H1 (cell line): Measurements from ENCODE around the gene RTN4IP1. TPM values are rescaled to one million over a fixed set of nuclear protein-coding genes. Genes with fewer than 3 reads are reported as not detected.

Experiments used
- CTCF ChIA-PET: fragments of 300-600 bp; sonication (Branson Sonifier 250); formaldehyde crosslinking; loops from one replicate; lab custom pipeline; 2021; ENCODE audit not compliant: partially characterized antibody; lab: Charles Lee
- POLR2A ChIA-PET: fragments of 300-600 bp; sonication (Branson Sonifier 250); formaldehyde crosslinking; loops from one replicate; lab custom pipeline; 2021; ENCODE audit warnings: inconsistent platforms; ENCODE audit not compliant: partially characterized antibody; lab: Charles Lee
- DNase-seq, 2 experiments: peaks; one replicate each; pipeline versions ENCODE4 v3.0.0 to v3.0.0-alpha.2; 2010 to 2022; ENCODE audit warnings: low spot score in 2 of 2, low read depth in 1 of 2, mixed read lengths in 1 of 2
- FAIRE-seq: peaks from 2 replicates; lab custom pipeline; 2011; peaks lifted over from hg19 to GRCh38; lab: Jason Lieb, UNC
- H2AFZ ChIP-seq: 2 replicates; pipeline ENCODE4 v1.8.1; 2012; ENCODE audit warnings: low read length, inconsistent platforms
- H2AK5ac ChIP-seq: 2 replicates; pipeline ENCODE4 v1.6.1; 2013; ENCODE audit warnings: low read depth, low read length
- H2BK120ac ChIP-seq: replicated peaks from 2 replicates; pipeline ENCODE3; 2013; ENCODE audit warnings: low read depth, low read length, inconsistent platforms
- H2BK12ac ChIP-seq: 2 replicates; pipeline ENCODE4 v1.6.1; 2013; ENCODE audit warnings: low read depth, low read length
- H2BK15ac ChIP-seq: 2 replicates; pipeline ENCODE4 v1.6.1; 2013; ENCODE audit warnings: low read length
- H2BK20ac ChIP-seq: 2 replicates; pipeline ENCODE4 v1.6.1; 2013; ENCODE audit warnings: low read length
- H2BK5ac ChIP-seq: 2 replicates; pipeline ENCODE4 v1.6.1; 2013; ENCODE audit warnings: low read depth, low read length
- H3K14ac ChIP-seq: 2 replicates; pipeline ENCODE4 v1.6.1; 2013; ENCODE audit warnings: inconsistent platforms; ENCODE audit not compliant: insufficient read length
- H3K18ac ChIP-seq: 2 replicates; pipeline ENCODE4 v1.6.1; 2013; ENCODE audit warnings: low read length; ENCODE audit errors: extremely low read depth
- H3K23ac ChIP-seq: 2 replicates; pipeline ENCODE4 v1.6.1; 2013; ENCODE audit warnings: inconsistent platforms; ENCODE audit not compliant: insufficient read length
- H3K23me2 ChIP-seq: 2 replicates; pipeline ENCODE4 v1.6.1; 2013; ENCODE audit warnings: low read depth, low read length
- H3K27ac ChIP-seq: 2 replicates; pipeline ENCODE4 v1.6.1; 2011; ENCODE audit warnings: low read depth, low read length, inconsistent platforms
- H3K27me3 ChIP-seq, 4 experiments: replicated peaks in 1 of 4; 1 replicate in 1 of 4; 2 replicates in 3 of 4; pipeline versions ENCODE4 v1.6.1 to v1.8.1; 2011 to 2013; ENCODE audit warnings: low read length in 3 of 4, mild to moderate bottlenecking in 3 of 4, inconsistent platforms in 2 of 4, mixed read lengths in 2 of 4, moderate library complexity in 1 of 4; ENCODE audit not compliant: control insufficient read depth in 3 of 4, insufficient read depth in 3 of 4; ENCODE audit errors: extremely low read depth in 1 of 4
- H3K36me3 ChIP-seq, 4 experiments: 2 replicates each; pipeline versions ENCODE4 v1.6.1 to v1.8.1; 2011 to 2013; ENCODE audit warnings: mild to moderate bottlenecking in 4 of 4, low read length in 3 of 4, moderate library complexity in 2 of 4, control low read depth in 1 of 4, inconsistent platforms in 1 of 4; ENCODE audit not compliant: insufficient read depth in 4 of 4, control insufficient read depth in 2 of 4
- H3K4ac ChIP-seq: replicated peaks from 2 replicates; pipeline ENCODE3; 2013; ENCODE audit warnings: low read length, low read depth, mixed read lengths, inconsistent platforms; ENCODE audit not compliant: insufficient read length
- H3K4me1 ChIP-seq, 4 experiments: replicated peaks in 1 of 4; 1 replicate in 1 of 4; 2 replicates in 3 of 4; pipeline versions ENCODE4 v1.6.1 to v1.8.1; 2011 to 2013; ENCODE audit warnings: low read length in 3 of 4, inconsistent platforms in 2 of 4, mixed read lengths in 1 of 4; ENCODE audit not compliant: insufficient read depth in 4 of 4, control insufficient read depth in 3 of 4
- H3K4me2 ChIP-seq, 2 experiments: 2 replicates each; pipeline versions ENCODE4 v1.6.1 to v1.8.1; 2011 to 2013; ENCODE audit warnings: low read depth in 2 of 2, low read length in 2 of 2, control low read depth in 1 of 2, inconsistent platforms in 1 of 2, mild to moderate bottlenecking in 1 of 2; ENCODE audit not compliant: insufficient read depth in 1 of 2
- H3K4me3 ChIP-seq, 4 experiments: fragments of 200-600, 300-600 bp in 1 of 4; sonication (generic), shearing (Covaris generic), sonication (Bioruptor Twin) in 1 of 4; 2 replicates each; pipeline versions ENCODE4 v1.5.1 to v1.8.1; 2011 to 2016; ENCODE audit warnings: low read length in 4 of 4, low read depth in 3 of 4, control low read depth in 2 of 4, inconsistent platforms in 2 of 4, mild to moderate bottlenecking in 2 of 4, mixed read lengths in 1 of 4, moderate library complexity in 1 of 4; ENCODE audit not compliant: insufficient read depth in 2 of 4; ENCODE audit errors: extremely low read depth in 1 of 4
- H3K56ac ChIP-seq: replicated peaks from 2 replicates; pipeline ENCODE3; 2013; ENCODE audit warnings: low read depth, mild to moderate bottlenecking, mixed read lengths, low read length, inconsistent platforms; ENCODE audit not compliant: insufficient read length
- H3K79me1 ChIP-seq: 2 replicates; pipeline ENCODE4 v1.6.1; 2013; ENCODE audit warnings: low read depth, low read length, control low read depth
- H3K79me2 ChIP-seq, 2 experiments: 2 replicates each; pipeline versions ENCODE4 v1.6.1 to v1.8.1; 2012 to 2013; ENCODE audit warnings: low read length in 2 of 2, mild to moderate bottlenecking in 2 of 2, inconsistent platforms in 1 of 2; ENCODE audit not compliant: insufficient read depth in 2 of 2, control insufficient read depth in 1 of 2
- H3K9ac ChIP-seq, 4 experiments: replicated peaks in 1 of 4; 1 replicate in 1 of 4; 2 replicates in 3 of 4; pipeline versions ENCODE4 v1.6.1 to v1.8.1; 2011 to 2013; ENCODE audit warnings: low read depth in 3 of 4, low read length in 3 of 4, control low read depth in 2 of 4, mild to moderate bottlenecking in 2 of 4, moderate library complexity in 2 of 4, inconsistent platforms in 1 of 4; ENCODE audit errors: extremely low read depth in 1 of 4
- H3K9me3 ChIP-seq, 2 experiments: 2 replicates each; pipeline versions ENCODE4 v1.6.1 to v1.8.1; 2012 to 2013; ENCODE audit warnings: mild to moderate bottlenecking in 2 of 2, moderate library complexity in 2 of 2, control low read depth in 1 of 2, inconsistent platforms in 1 of 2, low read depth in 1 of 2, low read length in 1 of 2, mixed read lengths in 1 of 2; ENCODE audit not compliant: insufficient read depth in 2 of 2
- H4K20me1 ChIP-seq, 2 experiments: replicated peaks in 1 of 2; 2 replicates each; pipeline versions ENCODE3 to v1.8.1; 2011 to 2013; ENCODE audit warnings: inconsistent platforms in 2 of 2, low read length in 2 of 2, mild to moderate bottlenecking in 1 of 2; ENCODE audit not compliant: insufficient read depth in 2 of 2, control insufficient read depth in 1 of 2
- H4K5ac ChIP-seq: 2 replicates; pipeline ENCODE4 v1.6.1; 2013; ENCODE audit warnings: low read length, low read depth, mixed read lengths, inconsistent platforms; ENCODE audit not compliant: insufficient read length
- H4K8ac ChIP-seq: 2 replicates; pipeline ENCODE4 v1.8.0; 2013; ENCODE audit warnings: mild to moderate bottlenecking, moderate library complexity, low read length, inconsistent platforms; ENCODE audit not compliant: insufficient read depth; ENCODE audit errors: extremely low read depth
- H4K91ac ChIP-seq: replicated peaks from 2 replicates; pipeline ENCODE3; 2013; ENCODE audit warnings: low read length, mixed read lengths, inconsistent platforms; ENCODE audit not compliant: insufficient read length
- BCL11A ChIP-seq, 2 experiments: IDR thresholded peaks; one replicate each; pipeline ENCODE4 v1.6.1; 2011; ENCODE audit warnings: low read depth in 2 of 2, low read length in 2 of 2, mild to moderate bottlenecking in 2 of 2
- BRCA1 ChIP-seq: IDR thresholded peaks from 2 replicates; pipeline ENCODE4 v1.6.1; 2012; ENCODE audit warnings: low read depth, low read length, improper control_type of control experiment
- CHD2 ChIP-seq: IDR thresholded peaks from 2 replicates; pipeline ENCODE4 v1.6.1; 2012; ENCODE audit warnings: low read length, improper control_type of control experiment
- EGR1 ChIP-seq: IDR thresholded peaks from 2 replicates; pipeline ENCODE4 v1.6.1; 2011; ENCODE audit warnings: low read depth, low read length, borderline replicate concordance
- EP300 ChIP-seq, 2 experiments: IDR thresholded peaks; 1 replicate in 1 of 2; 2 replicates in 1 of 2; pipeline ENCODE4 v1.6.1; 2011 to 2012; ENCODE audit warnings: low read depth in 2 of 2, low read length in 2 of 2, mild to moderate bottlenecking in 2 of 2, borderline replicate concordance in 1 of 2, inconsistent platforms in 1 of 2, moderate library complexity in 1 of 2
- JUN ChIP-seq: IDR thresholded peaks from 2 replicates; pipeline ENCODE4 v1.6.1; 2011; ENCODE audit warnings: low read depth, mild to moderate bottlenecking, improper control_type of control experiment, low read length
- JUND ChIP-seq: IDR thresholded peaks from 2 replicates; pipeline ENCODE4 v1.6.1; 2011; ENCODE audit warnings: mild to moderate bottlenecking, improper control_type of control experiment, low read length
- KDM1A ChIP-seq: fragments of 200-600, 300-600 bp; sonication (generic); IDR thresholded peaks from 2 replicates; pipeline ENCODE4 v1.7.1; 2016; ENCODE audit warnings: mild to moderate bottlenecking, low read length, borderline replicate concordance
- KDM5A ChIP-seq: fragments of 200-600 bp; IDR thresholded peaks from 2 replicates; pipeline ENCODE4 v1.7.1; 2012; ENCODE audit warnings: mild to moderate bottlenecking, low read length, inconsistent platforms, mixed read lengths
- SIN3A ChIP-seq, 2 experiments: IDR thresholded peaks in 1 of 2; conservative IDR thresholded peaks in 1 of 2; 2 replicates each; pipeline ENCODE4 v1.6.1; 2011 to 2012; ENCODE audit warnings: low read length in 2 of 2, improper control_type of control experiment in 1 of 2, low read depth in 1 of 2, mild to moderate bottlenecking in 1 of 2
- TBP ChIP-seq: IDR thresholded peaks from 2 replicates; pipeline ENCODE4 v1.6.1; 2011; ENCODE audit warnings: low read depth, low read length, improper control_type of control experiment
- ZNF274 ChIP-seq: IDR thresholded peaks from 2 replicates; pipeline ENCODE4 v1.7.0; 2012; ENCODE audit warnings: low read length, borderline replicate concordance; ENCODE audit errors: extremely low read depth
- WGBS, 2 experiments: shearing (Covaris generic) in 1 of 2; methylation state at CpG; one replicate each; pipeline versions ENCODE4 v1.1.6 to v1.1.7; 2013 to 2015; ENCODE audit warnings: low lambda C conversion rate in 2 of 2, mixed read lengths in 2 of 2, inconsistent platforms in 1 of 2, low coverage in 1 of 2, missing lambda C conversion rate in 1 of 2; ENCODE audit not compliant: insufficient replicate concordance in 2 of 2, insufficient coverage in 1 of 2, insufficient read length in 1 of 2; ENCODE audit errors: extremely low coverage in 1 of 2, missing lambda C conversion rate in 1 of 2; 5-methylcytosine and 5-hydroxymethylcytosine counted together
- polyA plus RNA-seq, 7 experiments: library from polyadenylated mRNA; depleted of rRNA in 3 of 7; stranded (reverse) in 5 of 7; unstranded in 2 of 7; fragments of >200 nt in 5 of 7; fragments of 200-250 nt in 2 of 7; gene quantifications; 1 replicate in 5 of 7; 2 replicates in 1 of 7; 4 replicates in 1 of 7; pipeline versions ENCODE4 v1.2.1 to v1.2.3, GENCODE V29; 2011 to 2013; ENCODE audit warnings: missing spikeins in 2 of 7, mixed read lengths in 2 of 7
- total RNA-seq: library from RNA; stranded (reverse); fragmentation: NEBNext Ultra II Directional; extraction: Animal tissue kit (Norgen Biotek cat#: 25700); gene quantifications from 2 replicates; pipeline ENCODE4 v1.2.1, GENCODE V29; 2021
- TF ChIP-seq, protein P1 (sequence below): IDR thresholded peaks from 2 replicates; pipeline ENCODE4 v1.6.1; 2011; ENCODE audit warnings: low read depth, mild to moderate bottlenecking, low read length; ENCODE audit not compliant: insufficient read depth

Gene RTN4IP1
- total and polyA plus RNA-seq, 2 of the 8 experiments (the other 6 are each of a cell fraction or from before 2014, with no cell fraction given), result 14.6 to 19.5 TPM

DNA sequence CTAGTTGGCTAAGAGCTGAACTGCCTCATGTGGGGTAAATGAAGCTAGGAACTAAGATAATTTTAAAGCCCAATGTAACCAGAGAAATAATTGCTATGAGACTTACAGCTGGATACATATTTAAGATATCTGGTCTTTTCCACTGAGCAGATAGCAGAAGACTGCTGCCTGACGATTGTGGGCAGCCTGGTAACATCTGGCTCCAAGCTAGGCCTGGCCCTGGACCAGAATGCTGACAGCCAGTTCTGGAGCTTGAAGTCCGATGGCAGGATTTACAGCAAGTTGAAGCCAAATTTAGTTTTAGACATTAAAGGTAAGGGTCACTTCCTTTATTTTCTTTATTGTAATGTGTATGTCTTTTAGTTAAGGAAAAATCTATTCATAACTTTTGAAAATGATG lies 65.7 kb downstream of the RTN4IP1 start:
- no peak for FAIRE-seq
- CTCF ChIA-PET, result interaction anchor here (0.9 to 5.2 kb wide), 12 partner anchors 9 to 416 kb away, joined by 3 to 46 read pairs (median 7); partner anchors contain the start of gene CRYBG1
- H4K5ac ChIP-seq, result no peak overlapping the region

More for the DNA sequence above, 65.7 kb downstream of the RTN4IP1 start:
- no peaks in the 10 kb centered on the region; a peak in 2 of 8 replicates for H3K36me3 ChIP-seq
- H3K9ac ChIP-seq, result no peak overlapping the region
- no peak overlapping the region for H2BK12ac ChIP-seq
- no peak overlapping the region for H3K14ac ChIP-seq
- no peak overlapping the region for H2AK5ac ChIP-seq
- no peak overlapping the region for H3K23ac ChIP-seq
- no peak overlapping the region for H2BK20ac ChIP-seq
- TF ChIP-seq SIN3A (conservative IDR thresholded peaks at IDR 0.05 in 1 of 2, IDR thresholded peaks at IDR 0.05 in 1 of 2; ENCODE audit: low read depth in 1 of 2, low read length in 2 of 2), result no peak
- TF ChIP-seq, protein P1, sequence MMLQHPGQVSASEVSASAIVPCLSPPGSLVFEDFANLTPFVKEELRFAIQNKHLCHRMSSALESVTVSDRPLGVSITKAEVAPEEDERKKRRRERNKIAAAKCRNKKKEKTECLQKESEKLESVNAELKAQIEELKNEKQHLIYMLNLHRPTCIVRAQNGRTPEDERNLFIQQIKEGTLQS, result no peak
- no peak for TF ChIP-seq ZNF274
- TF ChIP-seq CHD2, result no peak
- no peak for TF ChIP-seq TBP
- TF ChIP-seq JUN, result no peak
- no peak for TF ChIP-seq EGR1
- no peak for TF ChIP-seq KDM1A
- no peak for TF ChIP-seq BCL11A (IDR thresholded peaks at IDR 0.05; ENCODE audit: low read depth in 2 of 2, low read length in 2 of 2)
- TF ChIP-seq EP300 (IDR thresholded peaks at IDR 0.05; ENCODE audit: borderline replicate concordance in 1 of 2, low read depth in 2 of 2, low read length in 2 of 2), result no peak
- no peak for TF ChIP-seq BRCA1
- TF ChIP-seq KDM5A, result no peak
- no peak for TF ChIP-seq JUND
- H4K20me1 ChIP-seq, result no peaks in the 10 kb centered on the region
- H2AFZ ChIP-seq, result no peak overlapping the region
- no peak overlapping the region for H3K4me2 ChIP-seq
- 90% methylated on average over 2 of the region's 2 CpGs; no CpG with 5 or more reads in 1 of the 2 experiments for WGBS, 2 experiments
- DNase-seq, result no peak
- no peak overlapping the region for H2BK15ac ChIP-seq
- H3K27ac ChIP-seq, result no peak overlapping the region
- no peak overlapping the region for H2BK5ac ChIP-seq
- no peak overlapping the region for H3K18ac ChIP-seq
- POLR2A ChIA-PET, result interaction anchor here (0.7 kb wide), 1 partner anchor 9 kb away, joined by 3 read pairs; no protein-coding TSS in a partner anchor
- no peak overlapping the region for H4K8ac ChIP-seq
- H3K79me1 ChIP-seq, result no peaks in the 10 kb centered on the region
- H2BK120ac ChIP-seq, result no peak overlapping the region
- H3K4me3 ChIP-seq, result no peak overlapping the region
- no peak overlapping the region for H3K4ac ChIP-seq
- no peaks in the 10 kb centered on the region for H3K9me3 ChIP-seq
- H4K91ac ChIP-seq, result no peak overlapping the region
- H3K27me3 ChIP-seq, result no peaks in the 10 kb centered on the region
- no peak overlapping the region for H3K56ac ChIP-seq
- peaks cover 0 to 10% (median 5%) of the 10 kb centered on the region in 4 experiments; a peak in 3 of 7 replicates for H3K4me1 ChIP-seq
- no peaks in the 10 kb centered on the region; the same call in 1 of the 2 replicates for H3K23me2 ChIP-seq
- no peaks in the 10 kb centered on the region for H3K79me2 ChIP-seq
